Liver (tissue), 9 donors: ENCODE measurements around the gene FYB1. TPM values are rescaled to one million over a fixed set of nuclear protein-coding genes. Genes with fewer than 3 reads are reported as not detected.

Experiments used
- DNase-seq: peaks from one replicate; pipeline ENCODE4 v3.0.0-alpha.2; 2017; ENCODE audit warnings: low spot score
- H3K27ac ChIP-seq, 2 donors: one replicate each; pipeline ENCODE4 v1.7.0; 2013; ENCODE audit warnings: inconsistent platforms in 2 of 2, low read length in 2 of 2, control low read depth in 1 of 2, low read depth in 1 of 2, mild to moderate bottlenecking in 1 of 2
- H3K27me3 ChIP-seq, 4 donors: one replicate each; pipeline versions ENCODE4 v1.6.1 to v1.7.0; 2013; ENCODE audit warnings: low read length in 3 of 4, inconsistent platforms in 1 of 4, mild to moderate bottlenecking in 1 of 4, moderate library complexity in 1 of 4; ENCODE audit not compliant: control insufficient read depth in 4 of 4, insufficient read depth in 4 of 4
- H3K36me3 ChIP-seq, 4 donors: one replicate each; pipeline versions ENCODE4 v1.6.1 to v1.7.0; 2013; ENCODE audit warnings: low read length in 3 of 4, mild to moderate bottlenecking in 3 of 4, low read depth in 1 of 4, moderate library complexity in 1 of 4; ENCODE audit not compliant: control insufficient read depth in 4 of 4, insufficient read depth in 3 of 4
- H3K4me1 ChIP-seq, 4 donors: one replicate each; pipeline versions ENCODE4 v1.6.1 to v1.7.0; 2013; ENCODE audit warnings: low read length in 3 of 4, mild to moderate bottlenecking in 3 of 4, moderate library complexity in 1 of 4; ENCODE audit not compliant: control insufficient read depth in 4 of 4, insufficient read depth in 4 of 4
- H3K4me3 ChIP-seq, 3 donors: one replicate each; pipeline versions ENCODE4 v1.6.1 to v1.7.0; 2013; ENCODE audit warnings: low read length in 3 of 3, control low read depth in 1 of 3, low read depth in 1 of 3, mild to moderate bottlenecking in 1 of 3
- H3K9ac ChIP-seq, 2 donors: one replicate each; pipeline ENCODE4 v1.7.0; 2013; ENCODE audit warnings: low read length in 2 of 2, mild to moderate bottlenecking in 2 of 2, moderate library complexity in 2 of 2, control low read depth in 1 of 2, low read depth in 1 of 2
- H3K9me3 ChIP-seq, 4 donors: one replicate each; pipeline versions ENCODE4 v1.6.1 to v1.7.0; 2013; ENCODE audit warnings: low read length in 3 of 4; ENCODE audit not compliant: control insufficient read depth in 4 of 4
- ATF3 ChIP-seq: IDR thresholded peaks from 2 replicates; pipeline ENCODE4 v1.6.1; 2016; ENCODE audit warnings: antibody characterized with exemption
- CTCF ChIP-seq: fragments of 150-350 bp; IDR thresholded peaks from 2 replicates; pipeline ENCODE4 v1.5.1; 2017; ENCODE audit warnings: improper control_type of control experiment, low read depth, low read length; ENCODE audit not compliant: missing input control
- EGR1 ChIP-seq, 2 donors: IDR thresholded peaks; 2 replicates each; pipeline ENCODE4 v1.6.1; 2016 to 2018; ENCODE audit warnings: antibody characterized with exemption in 2 of 2, low read depth in 2 of 2
- FOXA1 ChIP-seq: IDR thresholded peaks from 2 replicates; pipeline ENCODE4 v1.6.1; 2016; ENCODE audit warnings: antibody characterized with exemption
- FOXA2 ChIP-seq: IDR thresholded peaks from 2 replicates; pipeline ENCODE4 v1.6.1; 2016; ENCODE audit warnings: antibody characterized with exemption
- GABPA ChIP-seq, 2 donors: IDR thresholded peaks in 1 of 2; conservative IDR thresholded peaks in 1 of 2; 2 replicates each; pipeline ENCODE4 v1.6.1; 2016; ENCODE audit warnings: antibody characterized with exemption in 2 of 2, mild to moderate bottlenecking in 1 of 2, moderate library complexity in 1 of 2
- HNF4A ChIP-seq, 2 donors: conservative IDR thresholded peaks; 2 replicates each; pipeline ENCODE4 v1.6.1; 2016; ENCODE audit warnings: antibody characterized with exemption in 2 of 2, mild to moderate bottlenecking in 2 of 2
- HNF4G ChIP-seq: IDR thresholded peaks from 2 replicates; pipeline ENCODE4 v1.6.1; 2016; ENCODE audit warnings: antibody characterized with exemption
- JUND ChIP-seq, 2 donors: IDR thresholded peaks; 2 replicates each; pipeline ENCODE4 v1.6.1; 2016; ENCODE audit warnings: antibody characterized with exemption in 2 of 2
- MAX ChIP-seq: IDR thresholded peaks from 2 replicates; pipeline ENCODE4 v1.6.1; 2016; ENCODE audit warnings: antibody characterized with exemption
- NR2F2 ChIP-seq: IDR thresholded peaks from 2 replicates; pipeline ENCODE4 v1.6.1; 2016; ENCODE audit warnings: antibody characterized with exemption
- RAD21 ChIP-seq, 2 donors: IDR thresholded peaks; 2 replicates each; pipeline ENCODE4 v1.6.1; 2016; ENCODE audit warnings: antibody characterized with exemption in 2 of 2, mild to moderate bottlenecking in 2 of 2
- TAF1 ChIP-seq: conservative IDR thresholded peaks from 2 replicates; pipeline ENCODE4 v1.6.1; 2016; ENCODE audit warnings: antibody characterized with exemption, mild to moderate bottlenecking
- YY1 ChIP-seq: IDR thresholded peaks from 2 replicates; pipeline ENCODE4 v1.6.1; 2016; ENCODE audit warnings: antibody characterized with exemption, mild to moderate bottlenecking
- ZBTB33 ChIP-seq: IDR thresholded peaks from 2 replicates; pipeline ENCODE4 v1.6.1; 2016; ENCODE audit warnings: antibody characterized with exemption
- WGBS: extraction: QIAGEN DNeasy Blood & Tissue Kit; methylation state at CpG from one replicate; pipeline ENCODE4 v1.1.7; 2013; 5-methylcytosine and 5-hydroxymethylcytosine counted together
- polyA plus RNA-seq, 2 donors: library from polyadenylated mRNA; stranded (reverse) in 1 of 2; unstranded in 1 of 2; fragments of 200-250 nt in 1 of 2; fragments of >200 nt in 1 of 2; fragmentation: Nextera tagmentation in 1 of 2; extraction: Ambion mirVana in 1 of 2; gene quantifications; one replicate each; pipeline versions ENCODE4 v1.2.1 to v1.2.3, GENCODE V29; 2013 to 2015
- total RNA-seq, 2 donors: library from RNA; depleted of rRNA; stranded (reverse); fragments of >200 nt; gene quantifications; one replicate each; pipeline ENCODE4 v1.2.3, GENCODE V29; 2014
- donor health status: healthy.
- donor health status: healthy.
- donor health status: healthy.
- donor health status: healthy.
- donor health status: healthy.

Gene FYB1
- total and polyA plus RNA-seq, 4 donors = 2.3 to 14.6 (median 6.9) TPM

- H3K4me1 ChIP-seq = no peaks in the 10 kb centered on the region
- H3K9ac ChIP-seq = peak overlapping the region in 1 of 2 donors; percentile 18
- H3K36me3 ChIP-seq = no peaks in the 10 kb centered on the region
- WGBS = 89% methylated on average over 11 of the region's 11 CpGs
- H3K27ac ChIP-seq = peak overlapping the region; percentile 28 to 51
- no peaks in the 10 kb centered on the region for H3K27me3 ChIP-seq
- no peak for DNase-seq
- H3K4me3 ChIP-seq = no peak overlapping the region
- H3K9me3 ChIP-seq = no peaks in the 10 kb centered on the region
- TF ChIP-seq NR2F2 = no peak
- TF ChIP-seq ZBTB33 = no peak
- TF ChIP-seq HNF4A (conservative IDR thresholded peaks at IDR 0.05) = no peak
- TF ChIP-seq CTCF = no peak
- TF ChIP-seq FOXA1 = no peak
- no peak for TF ChIP-seq GABPA (IDR thresholded peaks at IDR 0.05 in 1 of 2, conservative IDR thresholded peaks at IDR 0.05 in 1 of 2)
- TF ChIP-seq JUND (IDR thresholded peaks at IDR 0.05) = no peak
- TF ChIP-seq ATF3 = no peak
- no peak for TF ChIP-seq FOXA2
- TF ChIP-seq RAD21 (IDR thresholded peaks at IDR 0.05) = no peak
- no peak for TF ChIP-seq HNF4G
Observed at GRCh38 chr5:39202597-39203274, 16.6 kb downstream of the FYB1 start.

- H3K4me1 ChIP-seq = no peaks in the 10 kb centered on the region
- H3K4me3 ChIP-seq = no peak overlapping the region
- no peaks in the 10 kb centered on the region for H3K27me3 ChIP-seq
- TF ChIP-seq HNF4A (conservative IDR thresholded peaks at IDR 0.05) (no peak), GABPA (IDR thresholded peaks at IDR 0.05 in 1 of 2, conservative IDR thresholded peaks at IDR 0.05 in 1 of 2) (no peak), RAD21 (IDR thresholded peaks at IDR 0.05) (no peak), ZBTB33 (no peak), MAX (no peak), CTCF (no peak), FOXA1 (no peak), FOXA2 (no peak), JUND (IDR thresholded peaks at IDR 0.05) (no peak), TAF1 (no peak), EGR1 (IDR thresholded peaks at IDR 0.05; ENCODE audit: low read depth in 2 of 2) (no peak), YY1 (no peak)
- H3K9ac ChIP-seq = peak overlapping the region in 1 of 2 donors; percentile 18
- 87% methylated on average over 11 of the region's 11 CpGs for WGBS
- H3K27ac ChIP-seq = peak overlapping the region; percentile 28 to 51
- H3K9me3 ChIP-seq = no peaks in the 10 kb centered on the region
- DNase-seq = no peak
- H3K36me3 ChIP-seq = no peaks in the 10 kb centered on the region
Observed at GRCh38 chr5:39201781-39202596, 17.4 kb downstream of the FYB1 start.
